Stimulated activated CD8-positive, alpha-beta memory T cell treated with anti-CD3 and anti-CD28 coated beads, Interleukin-4, amount 100 ng/mL, for 48 hours (primary cell): ENCODE results near the gene KIAA1755.

Experiments used
- DNase-seq: peaks from one replicate; pipeline ENCODE4 v3.0.0-alpha.2; 2020

Gene KIAA1755

GRCh38 chr20:38202153-38202981 is 58.2 kb downstream of the KIAA1755 start:
- DNase-seq = no peak

- DNase-seq = no peak
Measured at GRCh38 chr20:38201356-38201755, 59.2 kb downstream of the KIAA1755 start.

- DNase-seq = no peak
Measured at GRCh38 chr20:38200646-38201045, 59.9 kb downstream of the KIAA1755 start.

- no peak for DNase-seq
Measured at GRCh38 chr20:38199501-38200390, 60.8 kb downstream of the KIAA1755 start.

- no peak for DNase-seq
Measured at GRCh38 chr20:38198238-38198861, 62.2 kb downstream of the KIAA1755 start.

GRCh38 chr20:38197619-38198018 is 62.9 kb downstream of the KIAA1755 start:
- no peak for DNase-seq

- DNase-seq = no peak
Measured at GRCh38 chr20:38197217-38197616, 63.3 kb downstream of the KIAA1755 start.

- no peak for DNase-seq
Measured at GRCh38 chr20:38196592-38196991, 63.9 kb downstream of the KIAA1755 start.

GRCh38 chr20:38196076-38196475 is 64.5 kb downstream of the KIAA1755 start:
- no peak for DNase-seq

- no peak for DNase-seq
Measured at GRCh38 chr20:38195521-38195920, 65.0 kb downstream of the KIAA1755 start.

GRCh38 chr20:38194971-38195504 is 65.5 kb downstream of the KIAA1755 start:
- no peak for DNase-seq

GRCh38 chr20:38193586-38194105 is 66.9 kb downstream of the KIAA1755 start:
- no peak for DNase-seq

- no peak for DNase-seq
Measured at GRCh38 chr20:38192323-38192885, 68.1 kb downstream of the KIAA1755 start.

- no peak for DNase-seq
Measured at GRCh38 chr20:38191654-38192053, 68.9 kb downstream of the KIAA1755 start.

GRCh38 chr20:38190936-38191371 is 69.6 kb downstream of the KIAA1755 start:
- DNase-seq = no peak

- no peak for DNase-seq
Measured at GRCh38 chr20:38190166-38190565, 70.4 kb downstream of the KIAA1755 start.

- no peak for DNase-seq
Measured at GRCh38 chr20:38187517-38187916, 73.0 kb downstream of the KIAA1755 start.

- DNase-seq = no peak
Measured at GRCh38 chr20:38186788-38187221, 73.7 kb downstream of the KIAA1755 start.

GRCh38 chr20:38184101-38184500 is 76.4 kb downstream of the KIAA1755 start:
- no peak for DNase-seq

- no peak for DNase-seq
Measured at GRCh38 chr20:38181971-38182370, 78.6 kb downstream of the KIAA1755 start.

- no peak for DNase-seq
Measured at GRCh38 chr20:38181207-38181801, 79.2 kb downstream of the KIAA1755 start.

- DNase-seq = no peak
Measured at GRCh38 chr20:38180781-38181180, 79.8 kb downstream of the KIAA1755 start.
